GM12874 (cell line): ENCODE measurements around the gene MYO7B.

Experiments used
- TF ChIP-seq, protein P1 (sequence below): IDR thresholded peaks from 2 replicates; pipeline ENCODE4 v1.5.1; 2011; ENCODE audit warnings: low read depth, mild to moderate bottlenecking, control low read depth, low read length, moderate library complexity; ENCODE audit not compliant: insufficient read depth

MYO7B gene

GRCh38 chr2:127637725-127638252 lies 102.3 kb downstream of the MYO7B start:
- TF ChIP-seq, protein P1, sequence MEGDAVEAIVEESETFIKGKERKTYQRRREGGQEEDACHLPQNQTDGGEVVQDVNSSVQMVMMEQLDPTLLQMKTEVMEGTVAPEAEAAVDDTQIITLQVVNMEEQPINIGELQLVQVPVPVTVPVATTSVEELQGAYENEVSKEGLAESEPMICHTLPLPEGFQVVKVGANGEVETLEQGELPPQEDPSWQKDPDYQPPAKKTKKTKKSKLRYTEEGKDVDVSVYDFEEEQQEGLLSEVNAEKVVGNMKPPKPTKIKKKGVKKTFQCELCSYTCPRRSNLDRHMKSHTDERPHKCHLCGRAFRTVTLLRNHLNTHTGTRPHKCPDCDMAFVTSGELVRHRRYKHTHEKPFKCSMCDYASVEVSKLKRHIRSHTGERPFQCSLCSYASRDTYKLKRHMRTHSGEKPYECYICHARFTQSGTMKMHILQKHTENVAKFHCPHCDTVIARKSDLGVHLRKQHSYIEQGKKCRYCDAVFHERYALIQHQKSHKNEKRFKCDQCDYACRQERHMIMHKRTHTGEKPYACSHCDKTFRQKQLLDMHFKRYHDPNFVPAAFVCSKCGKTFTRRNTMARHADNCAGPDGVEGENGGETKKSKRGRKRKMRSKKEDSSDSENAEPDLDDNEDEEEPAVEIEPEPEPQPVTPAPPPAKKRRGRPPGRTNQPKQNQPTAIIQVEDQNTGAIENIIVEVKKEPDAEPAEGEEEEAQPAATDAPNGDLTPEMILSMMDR, result no peak

DNA sequence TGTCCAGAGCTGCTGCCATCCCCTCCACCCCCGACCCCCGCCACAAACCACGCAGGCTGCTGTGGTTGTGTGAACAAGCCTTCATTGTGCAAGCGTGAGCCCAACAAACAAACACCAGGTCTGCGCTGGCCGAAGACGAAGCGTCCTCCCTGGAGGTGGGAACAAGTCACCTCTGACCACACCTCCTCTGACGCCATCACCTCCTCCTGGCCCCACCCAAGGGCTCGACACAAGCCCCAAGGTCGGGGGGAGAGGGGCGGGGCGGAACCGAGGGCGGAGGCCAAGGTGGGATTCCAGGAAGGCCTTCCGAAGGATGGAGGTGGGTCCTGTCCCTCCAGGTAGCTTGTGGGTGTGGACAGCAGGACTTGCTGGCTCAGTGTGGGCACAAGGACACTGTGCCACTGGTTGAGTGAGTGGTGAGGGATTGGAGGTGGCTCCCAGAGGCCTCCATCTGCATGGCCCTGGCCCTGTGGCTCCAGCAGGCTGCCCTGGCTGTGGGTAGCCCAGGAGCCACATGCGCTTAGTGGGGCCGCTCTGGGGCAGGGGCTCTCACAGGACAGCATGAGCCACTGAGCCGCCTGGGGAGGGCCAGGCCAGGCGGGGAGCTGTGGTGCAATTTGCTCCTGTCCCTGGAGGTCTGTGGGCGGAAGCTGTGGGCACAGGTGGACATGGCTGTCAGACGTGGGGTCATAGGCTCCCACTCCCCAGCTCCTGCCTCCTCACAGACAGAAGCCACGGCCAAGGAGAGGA lies 103.1 kb downstream of the MYO7B start:
- TF ChIP-seq, protein P1, result no peak

- TF ChIP-seq, protein P1, result no peak
These were observed 103.6 kb downstream of the MYO7B start for GRCh38 chr2:127639111-127639474.

- TF ChIP-seq, protein P1, result peak; percentile 44
These were observed 104.9 kb downstream of the MYO7B start for GRCh38 chr2:127640082-127641072.

GRCh38 chr2:127641133-127641532 lies 105.7 kb downstream of the MYO7B start:
- TF ChIP-seq, protein P1, result no peak

DNA sequence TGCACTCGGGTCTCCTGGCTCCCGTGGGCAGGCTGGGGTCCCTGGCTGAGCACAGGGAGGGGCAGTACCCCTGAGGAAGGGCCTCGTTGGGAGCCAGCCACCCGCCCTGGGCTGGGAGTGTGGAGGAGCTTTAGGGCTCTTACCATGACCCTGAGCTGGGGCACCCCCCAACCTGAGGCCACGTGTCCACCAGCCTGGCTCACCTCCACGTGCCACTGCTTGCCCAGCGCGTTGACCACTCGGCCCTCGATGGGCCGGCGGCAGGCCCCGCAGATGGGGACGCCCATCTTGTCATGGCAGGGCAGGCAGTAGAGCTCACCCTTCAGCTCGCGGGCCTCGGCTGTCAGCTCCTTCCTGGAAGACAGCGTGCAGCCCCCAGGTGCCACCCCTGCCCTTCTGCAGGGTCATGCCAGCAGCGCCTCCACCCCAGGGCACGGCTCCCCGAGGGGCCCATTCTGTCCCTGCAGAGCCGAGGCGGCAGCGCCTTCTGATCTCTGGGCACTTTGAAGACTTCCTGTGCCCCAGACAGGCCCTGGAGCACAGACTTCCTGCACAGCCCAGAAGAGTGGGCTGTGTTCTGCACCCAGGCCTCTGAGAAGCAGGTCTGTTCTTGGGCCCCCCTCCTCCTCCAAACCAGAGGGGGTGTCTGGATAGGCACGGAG lies 106.5 kb downstream of the MYO7B start:
- TF ChIP-seq, protein P1, result no peak
